NCI-H1048 (cell line): ENCODE data around the gene RNU5B-1.
"Not testable (repeated sequence)": the region's sequence is repeated elsewhere in the genome, so short reads cannot be mapped to it uniquely, and the experiment has no call there.

Experiments used
- DNase-seq: peaks from one replicate; lab custom pipeline; 2025; lab: John Stamatoyannopoulos, UW

Gene RNU5B-1

GRCh38 chr15:65343374-65343981 is 39.0 kb downstream of the RNU5B-1 start:
- no peak for DNase-seq

GRCh38 chr15:65344214-65344913 is 39.9 kb downstream of the RNU5B-1 start:
- DNase-seq = no peak

- no peak for DNase-seq
These were observed 40.4 kb downstream of the RNU5B-1 start for GRCh38 chr15:65344914-65345275.

- DNase-seq = no peak
These were observed 42.5 kb downstream of the RNU5B-1 start for GRCh38 chr15:65346856-65347598.

- not testable (repeated sequence) for DNase-seq
These were observed 43.3 kb downstream of the RNU5B-1 start for GRCh38 chr15:65347756-65348155.

- DNase-seq = no peak
These were observed 44.9 kb downstream of the RNU5B-1 start for GRCh38 chr15:65349338-65349737.

GRCh38 chr15:65351972-65352371 is 47.5 kb downstream of the RNU5B-1 start:
- not testable (repeated sequence) for DNase-seq
